GM12873 (cell line): ENCODE data around the gene SLC24A3.

Source experiments
- TF ChIP-seq, protein P1 (sequence below): IDR thresholded peaks from 2 replicates; pipeline ENCODE4 v1.5.1; 2012; ENCODE audit warnings: low read depth, mild to moderate bottlenecking, moderate library complexity, low read length, control low read depth; ENCODE audit not compliant: insufficient read depth; ENCODE audit errors: missing control alignments

Gene SLC24A3

DNA sequence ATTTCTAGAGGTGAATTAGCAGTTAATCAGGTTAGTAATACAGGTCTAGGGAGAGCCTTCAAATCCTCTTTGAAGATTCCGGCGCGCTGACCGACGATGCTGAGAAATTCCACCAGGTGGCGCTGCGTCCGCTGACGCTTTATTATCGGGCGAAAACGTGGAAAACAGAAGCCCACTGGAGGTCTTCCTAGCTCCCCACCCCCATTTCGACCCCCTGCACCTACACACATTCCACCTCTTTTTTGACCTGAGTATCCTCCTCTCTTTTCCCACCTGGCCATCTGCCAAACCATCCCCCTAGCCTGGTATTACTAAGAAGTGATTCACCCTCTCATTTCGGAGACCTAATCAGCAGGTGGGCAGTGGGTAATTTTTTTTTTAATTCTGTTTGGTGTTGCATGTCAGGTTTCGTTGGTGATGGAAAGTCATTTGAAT is 480.3 kb downstream of the SLC24A3 start:
- TF ChIP-seq, protein P1, sequence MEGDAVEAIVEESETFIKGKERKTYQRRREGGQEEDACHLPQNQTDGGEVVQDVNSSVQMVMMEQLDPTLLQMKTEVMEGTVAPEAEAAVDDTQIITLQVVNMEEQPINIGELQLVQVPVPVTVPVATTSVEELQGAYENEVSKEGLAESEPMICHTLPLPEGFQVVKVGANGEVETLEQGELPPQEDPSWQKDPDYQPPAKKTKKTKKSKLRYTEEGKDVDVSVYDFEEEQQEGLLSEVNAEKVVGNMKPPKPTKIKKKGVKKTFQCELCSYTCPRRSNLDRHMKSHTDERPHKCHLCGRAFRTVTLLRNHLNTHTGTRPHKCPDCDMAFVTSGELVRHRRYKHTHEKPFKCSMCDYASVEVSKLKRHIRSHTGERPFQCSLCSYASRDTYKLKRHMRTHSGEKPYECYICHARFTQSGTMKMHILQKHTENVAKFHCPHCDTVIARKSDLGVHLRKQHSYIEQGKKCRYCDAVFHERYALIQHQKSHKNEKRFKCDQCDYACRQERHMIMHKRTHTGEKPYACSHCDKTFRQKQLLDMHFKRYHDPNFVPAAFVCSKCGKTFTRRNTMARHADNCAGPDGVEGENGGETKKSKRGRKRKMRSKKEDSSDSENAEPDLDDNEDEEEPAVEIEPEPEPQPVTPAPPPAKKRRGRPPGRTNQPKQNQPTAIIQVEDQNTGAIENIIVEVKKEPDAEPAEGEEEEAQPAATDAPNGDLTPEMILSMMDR, result peak; percentile 89

DNA sequence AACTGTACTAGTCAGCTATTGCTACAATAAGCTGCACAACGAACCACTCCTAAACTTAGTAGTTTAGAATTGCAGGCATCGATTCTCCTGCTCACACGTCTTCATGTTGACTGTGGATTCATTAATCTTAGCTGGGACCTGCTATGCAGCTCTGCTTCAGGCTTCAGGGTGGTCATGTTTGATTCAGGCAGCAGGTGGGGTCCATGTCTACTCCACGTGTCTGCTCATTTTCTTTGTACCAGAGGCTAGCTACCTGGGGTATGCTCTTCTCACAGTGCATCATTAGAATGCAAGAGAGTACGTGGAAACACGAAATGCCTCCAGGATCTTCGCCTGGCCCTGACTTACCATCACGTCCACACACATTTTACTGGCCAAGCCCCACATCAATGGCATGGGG is 481.1 kb downstream of the SLC24A3 start:
- TF ChIP-seq, protein P1, result no peak

DNA sequence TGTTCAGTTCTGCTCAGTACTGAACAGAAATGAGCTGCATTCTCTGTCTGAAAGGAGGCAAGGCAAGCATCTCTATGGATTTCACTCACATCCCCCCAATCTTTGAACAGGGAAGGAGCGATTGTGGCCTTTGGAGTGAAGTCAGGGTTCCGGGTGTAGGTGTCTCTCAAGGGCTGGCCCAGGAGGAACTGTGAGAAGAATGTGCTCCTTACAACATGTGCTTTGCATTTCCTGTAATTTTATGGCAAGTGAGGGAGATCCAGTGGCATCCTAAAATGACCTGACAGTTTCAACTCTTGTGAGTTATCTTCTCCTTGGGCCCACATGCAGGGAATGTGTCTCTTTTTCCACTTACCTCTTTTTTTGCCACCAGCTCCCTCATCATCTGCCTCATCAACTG is 482.6 kb downstream of the SLC24A3 start:
- TF ChIP-seq, protein P1, result no peak

DNA sequence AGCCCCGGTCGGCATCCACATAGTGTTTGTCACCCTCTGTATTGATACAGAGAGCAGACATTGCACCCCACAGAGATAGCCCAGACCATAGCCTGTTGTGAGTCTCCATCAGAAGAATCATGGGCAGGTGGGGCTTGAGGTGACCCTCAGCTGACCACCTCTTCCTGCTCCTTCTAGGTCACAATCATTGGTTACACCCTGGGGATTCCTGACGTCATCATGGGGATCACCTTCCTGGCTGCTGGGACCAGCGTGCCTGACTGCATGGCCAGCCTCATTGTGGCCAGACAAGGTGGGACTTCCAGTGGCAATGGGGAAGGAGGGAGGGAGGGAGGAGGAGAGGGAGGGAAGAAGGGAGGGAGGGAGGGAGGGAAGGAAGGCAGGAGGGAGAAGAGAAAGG is 484.2 kb downstream of the SLC24A3 start:
- TF ChIP-seq, protein P1, result no peak

DNA sequence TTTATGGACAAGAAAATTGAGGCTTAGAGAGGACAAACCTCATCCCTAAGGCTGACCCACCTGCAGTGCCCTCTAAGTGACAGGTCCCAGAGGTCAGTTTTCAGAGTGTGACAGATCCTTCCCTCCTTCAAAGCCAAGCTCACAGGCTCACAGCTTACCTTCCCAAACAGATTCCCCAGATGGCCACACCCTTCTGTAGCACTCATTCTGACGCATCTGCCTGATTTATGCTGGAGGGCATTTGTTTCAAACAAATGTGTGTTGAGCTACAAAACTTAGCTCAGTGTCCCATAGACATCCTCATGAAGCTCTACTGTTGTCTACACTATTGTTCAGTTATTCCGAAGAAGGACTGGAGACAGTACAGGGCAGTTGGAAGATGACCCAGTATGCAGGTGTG is 485.0 kb downstream of the SLC24A3 start:
- TF ChIP-seq, protein P1, result no peak

DNA sequence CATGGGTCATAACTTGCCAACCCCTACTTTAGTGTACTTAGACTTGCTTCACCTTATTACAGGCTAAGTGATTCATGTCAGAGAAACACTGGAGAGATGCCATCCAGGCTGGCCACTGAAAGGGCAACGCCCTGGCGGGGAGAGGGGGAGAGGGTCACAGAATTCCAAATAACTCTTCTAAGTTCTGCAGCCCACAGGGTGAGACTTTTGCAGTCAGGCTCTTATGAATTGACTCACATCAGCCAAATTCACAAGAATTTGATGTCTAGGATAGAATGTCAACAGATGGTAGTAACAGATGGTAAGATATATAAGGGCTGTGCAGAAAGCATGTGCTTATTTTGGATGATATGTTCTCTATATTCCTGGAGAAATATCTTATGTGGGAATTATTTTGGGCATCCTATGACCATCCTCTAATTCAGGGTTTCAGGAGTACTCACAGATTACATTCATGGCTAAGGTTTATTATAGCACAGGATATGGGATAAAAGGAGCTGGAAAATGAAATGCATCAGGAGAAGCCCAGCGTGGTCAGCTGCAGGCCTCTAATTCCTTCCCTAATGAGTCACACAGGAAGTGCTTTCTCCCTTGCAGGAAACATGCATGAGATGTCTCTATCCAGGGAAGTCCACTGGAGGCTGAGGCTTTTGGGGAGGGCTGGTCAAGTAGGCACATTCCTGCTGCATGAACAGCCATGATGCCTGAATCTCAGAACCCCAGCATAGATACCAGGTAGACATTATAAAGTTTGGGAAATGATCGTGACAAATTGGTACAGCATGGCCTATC is 486.9 kb downstream of the SLC24A3 start:
- TF ChIP-seq, protein P1, result no peak

DNA sequence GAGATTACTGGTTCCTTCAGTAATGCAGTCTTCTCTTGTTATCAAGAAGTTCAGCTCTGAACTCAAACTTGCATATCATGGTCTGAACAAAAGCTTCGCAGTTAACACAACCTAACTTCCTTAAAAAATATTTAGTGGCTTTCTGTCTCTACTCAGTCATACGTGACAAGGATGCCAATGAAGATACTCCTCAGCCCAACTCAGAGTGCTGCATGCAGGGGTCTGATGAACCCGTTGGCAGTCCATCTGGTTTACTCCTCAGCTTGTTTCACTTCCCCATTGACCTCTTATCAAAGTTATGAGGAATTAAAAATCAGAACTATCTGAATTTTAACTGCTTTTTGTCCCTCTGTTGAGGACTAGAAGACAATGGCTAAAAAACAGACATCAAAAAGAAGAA is 489.0 kb downstream of the SLC24A3 start:
- TF ChIP-seq, protein P1, result no peak
